T-cell (primary cell): ENCODE data around the gene DOK4. TPM values are rescaled to one million over a fixed set of nuclear protein-coding genes. Genes with fewer than 3 reads are reported as not detected.

Source experiments
- ATAC-seq, 4 experiments: fragments of 200-7000 bp in 3 of 4; fragments of 150-1000 bp in 1 of 4; cut with Tn5 transposase; replicated peaks in 1 of 4; 1 replicate in 3 of 4; 2 replicates in 1 of 4; pipeline ENCODE4 v1.10.0; 2021; ENCODE audit warnings: moderate library complexity in 3 of 4, mild to moderate bottlenecking in 2 of 4, moderate number of reproducible peaks in 1 of 4
- CTCF ChIA-PET, 2 donors: fragments of 300-600 bp; sonication (Branson Sonifier 250); formaldehyde crosslinking; loops; one replicate each; lab custom pipeline; 2022; ENCODE audit warnings: antibody characterized with exemption in 2 of 2; lab: Charles Lee
- POLR2A ChIA-PET, 2 donors: fragments of 300-600 bp; sonication (Branson Sonifier 250); formaldehyde crosslinking; loops; one replicate each; lab custom pipeline; 2022; ENCODE audit warnings: antibody characterized with exemption in 2 of 2; lab: Charles Lee
- DNase-seq, 35 experiments: peaks; one replicate each; pipeline versions ENCODE4 v3.0.0 to v3.0.0-alpha.2; 2013 to 2023
- H3K27ac ChIP-seq: one replicate; pipeline ENCODE4 v1.5.1; 2013; ENCODE audit warnings: low read length
- H3K27me3 ChIP-seq, 2 experiments: replicated peaks in 1 of 2; 1 replicate in 1 of 2; 2 replicates in 1 of 2; pipeline versions ENCODE4 v1.6.1 to v1.7.0; 2013; ENCODE audit warnings: low read length in 1 of 2, mixed read lengths in 1 of 2; ENCODE audit not compliant: control insufficient read depth in 2 of 2, insufficient read depth in 2 of 2; ENCODE audit errors: extremely low read depth in 1 of 2
- H3K36me3 ChIP-seq, 2 donors: 1 replicate in 1 of 2; 2 replicates in 1 of 2; pipeline versions ENCODE4 v1.6.1 to v1.7.0; 2013; ENCODE audit warnings: low read length in 1 of 2; ENCODE audit not compliant: control insufficient read depth in 2 of 2, insufficient read depth in 1 of 2; ENCODE audit errors: extremely low read depth in 1 of 2
- H3K4me1 ChIP-seq, 2 experiments: 1 replicate in 1 of 2; 2 replicates in 1 of 2; pipeline versions ENCODE4 v1.6.1 to v1.7.0; 2013; ENCODE audit warnings: low read length in 2 of 2, mixed read lengths in 1 of 2; ENCODE audit not compliant: insufficient read depth in 2 of 2, control insufficient read depth in 1 of 2; ENCODE audit errors: extremely low read depth in 1 of 2
- H3K4me3 ChIP-seq, 2 donors: 1 replicate in 1 of 2; 2 replicates in 1 of 2; pipeline versions ENCODE4 v1.5.1 to v1.7.0; 2013; ENCODE audit warnings: mild to moderate bottlenecking in 2 of 2, low read length in 1 of 2, moderate library complexity in 1 of 2; ENCODE audit not compliant: control insufficient read depth in 1 of 2; ENCODE audit errors: extremely low read depth in 1 of 2
- H3K9me3 ChIP-seq: 2 replicates; pipeline ENCODE4 v1.7.0; 2013
- H3K27ac Mint-ChIP-seq, 2 donors: one replicate each; pipeline ENCODE4 v1.8.0; 2020 to 2021; ENCODE audit warnings: mild to moderate bottlenecking in 2 of 2, mixed read lengths in 2 of 2
- H3K27me3 Mint-ChIP-seq, 2 donors: one replicate each; pipeline ENCODE4 v1.8.0; 2021 to 2022; ENCODE audit warnings: mixed read lengths in 2 of 2
- H3K36me3 Mint-ChIP-seq: one replicate; pipeline ENCODE4 v1.8.0; 2021; ENCODE audit warnings: mixed read lengths
- H3K4me1 Mint-ChIP-seq, 3 donors: one replicate each; pipeline ENCODE4 v1.8.0; 2020 to 2022; ENCODE audit warnings: mixed read lengths in 3 of 3, mild to moderate bottlenecking in 1 of 3
- H3K4me3 Mint-ChIP-seq, 3 donors: one replicate each; pipeline ENCODE4 v1.8.0; 2020 to 2022; ENCODE audit warnings: mild to moderate bottlenecking in 3 of 3, mixed read lengths in 3 of 3, moderate library complexity in 3 of 3
- H3K9me3 Mint-ChIP-seq, 3 donors: one replicate each; pipeline ENCODE4 v1.8.0; 2020 to 2022; ENCODE audit warnings: mixed read lengths in 3 of 3
- WGBS: methylation state at CpG from one replicate; pipeline ENCODE4 v1.1.5; 2013; ENCODE audit warnings: missing lambda C conversion rate; ENCODE audit not compliant: insufficient coverage; 5-methylcytosine and 5-hydroxymethylcytosine counted together
- total RNA-seq, 35 experiments: library from RNA in 6 of 35; stranded (reverse) in 6 of 35; fragments of 120-200 nt in 1 of 35; gene quantifications; one replicate each; pipeline versions ENCODE4 v1.2.1 to v1.2.4 and lab custom pipeline; 2013 to 2026

The DOK4 gene
- total RNA-seq, 5 donors from 2014 or later (not counting 1 experiment from before 2014, with no cell fraction given): 2.2 to 4.1 (median 3.1) TPM

- H3K9me3 ChIP-seq: no peaks in the 10 kb centered on the region
- H3K27me3 ChIP-seq: no peaks in the 10 kb centered on the region
- ATAC-seq (peak in 2 of 4 experiments; percentile 1 to 2), DNase-seq (no peak)
- ChIA-PET POLR2A (no interaction called here), CTCF (interaction anchor here in 1 of 2 donors (0.6 to 1.4 kb wide), 2 partner anchors 10 to 122 kb away, joined by 7 to 9 read pairs; no protein-coding TSS in a partner anchor)
- peaks cover 41 to 55% of the 10 kb centered on the region in 2 experiments for H3K4me1 ChIP-seq
- peak overlapping the region in 1 of 2 donors; percentile 14 for H3K4me3 ChIP-seq
- 89% methylated on average over 5 of the region's 14 CpGs for WGBS
- no peaks in the 10 kb centered on the region for H3K27me3 Mint-ChIP-seq
- H3K27ac ChIP-seq: peak overlapping the region; percentile 89
- no peaks in the 10 kb centered on the region for H3K9me3 Mint-ChIP-seq
- H3K4me3 Mint-ChIP-seq: peak overlapping the region; percentile 54 to 85 (median 67)
- H3K36me3 ChIP-seq: peaks cover 0 to 5% of the 10 kb centered on the region in 2 donors
- peaks cover 52 to 55% (median 53%) of the 10 kb centered on the region in 3 donors for H3K4me1 Mint-ChIP-seq
- H3K36me3 Mint-ChIP-seq: peaks cover 5% of the 10 kb centered on the region
- peak overlapping the region; percentile 98 to 99 for H3K27ac Mint-ChIP-seq
Observed at GRCh38 chr16:57529391-57530103, 43.3 kb upstream of the DOK4 start.

GRCh38 chr16:57528499-57529390 is 42.5 kb upstream of the DOK4 start:
- Histone ChIP-seq H3K4me3 (no peak overlapping the region), H3K4me1 (peaks cover 34 to 47% of the 10 kb centered on the region in 2 experiments), H3K36me3 (peaks cover 0 to 5% of the 10 kb centered on the region in 2 donors), H3K27ac (no peak overlapping the region), H3K27me3 (no peaks in the 10 kb centered on the region), H3K9me3 (no peaks in the 10 kb centered on the region)
- DNase-seq (no peak), ATAC-seq (no peak)
- 93% methylated on average over 114 of the region's 126 CpGs for WGBS
- ChIA-PET CTCF (no interaction called here), POLR2A (no interaction called here)
- H3K9me3 Mint-ChIP-seq: no peaks in the 10 kb centered on the region
- H3K4me1 Mint-ChIP-seq: peaks cover 44 to 47% (median 45%) of the 10 kb centered on the region in 3 donors
- no peak overlapping the region for H3K4me3 Mint-ChIP-seq
- H3K27me3 Mint-ChIP-seq: no peaks in the 10 kb centered on the region
- peaks cover 5% of the 10 kb centered on the region for H3K36me3 Mint-ChIP-seq
- peak overlapping the region in 1 of 2 donors; percentile 99 for H3K27ac Mint-ChIP-seq

GRCh38 chr16:57527610-57528360 is 41.5 kb upstream of the DOK4 start:
- DNase-seq: no peak
- ATAC-seq: no peak
- H3K27ac Mint-ChIP-seq: no peak overlapping the region

GRCh38 chr16:57527027-57527426 is 40.7 kb upstream of the DOK4 start:
- Histone ChIP-seq H3K9me3 (no peaks in the 10 kb centered on the region), H3K27me3 (no peaks in the 10 kb centered on the region), H3K27ac (no peak overlapping the region), H3K4me1 (peaks cover 20 to 30% of the 10 kb centered on the region in 2 experiments), H3K36me3 (peaks cover 0 to 5% of the 10 kb centered on the region in 2 donors), H3K4me3 (no peak overlapping the region)
- Mint-ChIP-seq H3K4me3 (no peak overlapping the region), H3K4me1 (peaks cover 28 to 36% (median 29%) of the 10 kb centered on the region in 3 donors), H3K9me3 (no peaks in the 10 kb centered on the region), H3K36me3 (peaks cover 5% of the 10 kb centered on the region), H3K27ac (no peak overlapping the region), H3K27me3 (no peaks in the 10 kb centered on the region)
- ATAC-seq (no peak), DNase-seq (no peak)
- 100% methylated on average over 1 of the region's 4 CpGs for WGBS
- ChIA-PET POLR2A (interaction anchor here in 1 of 2 donors (0.6 kb wide), 1 partner anchor 285 kb away, joined by 6 read pairs; no protein-coding TSS in a partner anchor), CTCF (no interaction called here)

More at GRCh38 chr16:57527610-57528360, 41.5 kb upstream of the DOK4 start:
- no peak overlapping the region for H3K4me3 Mint-ChIP-seq
- H3K4me1 Mint-ChIP-seq: peaks cover 35 to 41% (median 35%) of the 10 kb centered on the region in 3 donors
- CTCF ChIA-PET: no interaction called here
- Histone ChIP-seq H3K27ac (no peak overlapping the region), H3K9me3 (no peaks in the 10 kb centered on the region), H3K4me1 (peaks cover 27 to 38% of the 10 kb centered on the region in 2 experiments), H3K27me3 (no peaks in the 10 kb centered on the region), H3K4me3 (no peak overlapping the region), H3K36me3 (peaks cover 0 to 5% of the 10 kb centered on the region in 2 donors)
- WGBS: 94% methylated on average over 7 of the region's 19 CpGs
- POLR2A ChIA-PET: no interaction called here
- peaks cover 5% of the 10 kb centered on the region for H3K36me3 Mint-ChIP-seq
- no peaks in the 10 kb centered on the region for H3K9me3 Mint-ChIP-seq
- no peaks in the 10 kb centered on the region for H3K27me3 Mint-ChIP-seq

GRCh38 chr16:57526498-57526897 is 40.2 kb upstream of the DOK4 start:
- CTCF ChIA-PET: no interaction called here
- H3K4me3 ChIP-seq: no peak overlapping the region
- 100% methylated on average over 1 of the region's 6 CpGs for WGBS
- H3K36me3 ChIP-seq: peaks cover 0 to 5% of the 10 kb centered on the region in 2 donors
- POLR2A ChIA-PET: interaction anchor here in 1 of 2 donors (0.6 kb wide), 1 partner anchor 285 kb away, joined by 6 read pairs; no protein-coding TSS in a partner anchor
- Mint-ChIP-seq H3K27me3 (no peaks in the 10 kb centered on the region), H3K4me3 (no peak overlapping the region), H3K27ac (no peak overlapping the region), H3K9me3 (no peaks in the 10 kb centered on the region), H3K4me1 (peaks cover 22 to 31% (median 24%) of the 10 kb centered on the region in 3 donors), H3K36me3 (peaks cover 5% of the 10 kb centered on the region)
- ATAC-seq (no peak), DNase-seq (no peak)
- no peak overlapping the region for H3K27ac ChIP-seq
- no peaks in the 10 kb centered on the region for H3K27me3 ChIP-seq
- no peaks in the 10 kb centered on the region for H3K9me3 ChIP-seq
- H3K4me1 ChIP-seq: peaks cover 16 to 25% of the 10 kb centered on the region in 2 experiments
